AG08395 (cell line): ENCODE measurements around the gene TACR1.
"Not testable (repeated sequence)": the region's sequence is repeated elsewhere in the genome, so short reads cannot be mapped to it uniquely, and the experiment has no call there.

ENCODE experiments used
- DNase-seq: peaks from one replicate; pipeline ENCODE4 v3.0.0; 2012; ENCODE audit warnings: mixed read lengths, low spot score

TACR1 gene

DNA sequence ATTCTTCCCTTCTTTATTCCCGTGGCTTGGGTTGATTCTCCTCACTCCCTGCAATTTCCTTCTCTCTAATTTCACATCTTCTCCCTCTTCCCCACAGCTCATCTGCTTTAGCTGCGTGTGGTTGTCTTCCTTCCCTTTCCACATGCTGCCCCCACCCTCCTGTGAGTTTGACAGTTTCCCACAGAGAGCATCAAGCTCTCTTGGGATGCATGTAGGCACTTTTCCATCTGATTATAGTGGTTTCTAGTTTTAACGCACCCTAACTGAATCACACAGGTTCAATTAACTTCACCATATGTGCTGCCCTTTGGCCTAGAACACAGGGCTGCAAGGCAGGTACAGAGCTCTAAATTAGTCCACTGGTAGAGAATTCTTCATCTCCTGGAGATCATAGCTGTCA, 110.5 kb downstream of the TACR1 start:
- no peak for DNase-seq

- peak; percentile 39 for DNase-seq
Measured at GRCh38 chr2:75087736-75088135, 111.6 kb downstream of the TACR1 start.

- peak; percentile 8 for DNase-seq
Measured at GRCh38 chr2:75079575-75079974, 119.7 kb downstream of the TACR1 start.

- no peak for DNase-seq
Measured at GRCh38 chr2:75077909-75078308, 121.4 kb downstream of the TACR1 start.

GRCh38 chr2:75076088-75076487, 123.2 kb downstream of the TACR1 start:
- DNase-seq: no peak

DNA sequence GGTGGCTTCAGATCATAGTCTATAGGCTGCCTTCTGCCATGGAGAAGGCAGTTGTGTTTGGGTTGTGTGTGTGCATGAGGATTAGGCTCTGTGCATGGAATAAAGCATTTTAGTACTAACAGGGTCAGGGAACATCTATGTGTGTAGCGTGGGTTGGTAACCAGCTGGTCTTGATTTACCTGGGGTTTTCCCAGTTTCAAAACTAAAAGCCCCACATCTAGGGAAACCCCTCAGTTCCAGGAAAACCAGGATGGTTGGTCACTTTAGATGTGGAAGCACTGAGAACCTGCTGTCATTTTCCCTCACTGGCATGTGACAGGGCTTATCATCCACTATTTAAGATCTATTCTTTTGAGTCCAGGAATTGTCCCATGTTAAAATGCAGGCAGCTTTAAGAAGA, 124.6 kb downstream of the TACR1 start:
- no peak for DNase-seq

GRCh38 chr2:75074228-75074627, 125.1 kb downstream of the TACR1 start:
- no peak for DNase-seq

- no peak for DNase-seq
Measured at GRCh38 chr2:75071766-75072165, 127.6 kb downstream of the TACR1 start.

GRCh38 chr2:75068546-75068945, 130.8 kb downstream of the TACR1 start:
- DNase-seq: no peak

- no peak for DNase-seq
Measured at GRCh38 chr2:75067506-75067905, 131.8 kb downstream of the TACR1 start.

GRCh38 chr2:75066121-75066902, 133.0 kb downstream of the TACR1 start:
- DNase-seq: no peak

GRCh38 chr2:75065402-75066008, 133.8 kb downstream of the TACR1 start:
- DNase-seq: peak; percentile 22

DNA sequence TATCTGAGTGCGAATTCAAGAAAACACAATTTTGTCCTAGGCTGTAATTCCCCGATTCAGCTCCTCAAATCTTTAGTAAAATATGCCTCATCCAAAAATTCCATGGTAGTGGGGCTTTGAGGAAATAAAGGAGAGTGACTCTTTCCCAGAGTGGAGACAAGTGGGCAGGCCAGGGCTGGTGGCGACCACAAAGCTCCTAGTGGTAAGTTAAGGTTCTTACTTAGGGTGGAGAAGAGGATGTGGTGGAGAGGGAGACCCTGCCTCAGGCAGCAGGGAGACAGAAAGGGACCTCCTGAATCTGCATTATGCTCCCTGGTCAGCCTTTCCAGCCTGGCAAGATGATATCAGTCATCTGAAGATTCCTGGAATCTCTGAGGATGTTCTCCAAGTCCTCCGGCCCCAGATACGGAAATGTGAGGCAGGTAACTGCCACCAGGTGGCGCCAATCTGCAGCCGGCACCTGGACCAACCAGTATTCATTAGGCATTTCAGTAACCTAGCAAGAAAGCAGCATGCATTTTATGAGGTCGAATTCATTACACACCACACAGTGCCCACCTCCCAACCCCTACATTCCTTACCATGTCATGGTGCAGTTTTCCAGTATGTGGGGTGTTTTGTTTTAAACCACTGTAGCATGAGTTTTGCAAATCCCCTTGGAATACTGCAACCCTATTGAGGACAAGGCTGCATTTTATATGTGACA, 134.5 kb downstream of the TACR1 start:
- DNase-seq: peak; percentile 50

- DNase-seq: no peak
Measured at GRCh38 chr2:75063906-75064305, 135.4 kb downstream of the TACR1 start.

DNA sequence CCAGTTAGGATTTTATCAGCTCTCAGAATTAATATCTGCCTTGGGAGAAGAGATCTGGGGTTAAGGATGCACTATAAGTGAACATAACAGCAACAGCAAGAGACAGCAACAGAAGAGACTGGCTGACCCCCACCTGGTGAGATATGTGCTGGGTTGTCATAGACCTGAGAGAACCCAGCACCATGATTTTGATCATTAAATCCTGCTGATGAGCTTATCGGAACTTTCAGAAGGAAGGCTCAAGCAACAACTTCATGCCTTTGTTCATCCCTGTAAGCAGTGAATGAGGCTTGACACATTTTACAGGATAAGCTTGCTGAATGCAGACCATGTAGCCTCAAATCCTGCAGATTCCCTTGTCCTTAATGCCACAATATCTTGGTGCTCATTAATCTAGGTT, 140.9 kb downstream of the TACR1 start:
- no peak for DNase-seq

GRCh38 chr2:75057150-75057549, 142.2 kb downstream of the TACR1 start:
- not testable (repeated sequence) for DNase-seq

GRCh38 chr2:75055820-75056675, 143.3 kb downstream of the TACR1 start:
- DNase-seq: peak; percentile 63

DNA sequence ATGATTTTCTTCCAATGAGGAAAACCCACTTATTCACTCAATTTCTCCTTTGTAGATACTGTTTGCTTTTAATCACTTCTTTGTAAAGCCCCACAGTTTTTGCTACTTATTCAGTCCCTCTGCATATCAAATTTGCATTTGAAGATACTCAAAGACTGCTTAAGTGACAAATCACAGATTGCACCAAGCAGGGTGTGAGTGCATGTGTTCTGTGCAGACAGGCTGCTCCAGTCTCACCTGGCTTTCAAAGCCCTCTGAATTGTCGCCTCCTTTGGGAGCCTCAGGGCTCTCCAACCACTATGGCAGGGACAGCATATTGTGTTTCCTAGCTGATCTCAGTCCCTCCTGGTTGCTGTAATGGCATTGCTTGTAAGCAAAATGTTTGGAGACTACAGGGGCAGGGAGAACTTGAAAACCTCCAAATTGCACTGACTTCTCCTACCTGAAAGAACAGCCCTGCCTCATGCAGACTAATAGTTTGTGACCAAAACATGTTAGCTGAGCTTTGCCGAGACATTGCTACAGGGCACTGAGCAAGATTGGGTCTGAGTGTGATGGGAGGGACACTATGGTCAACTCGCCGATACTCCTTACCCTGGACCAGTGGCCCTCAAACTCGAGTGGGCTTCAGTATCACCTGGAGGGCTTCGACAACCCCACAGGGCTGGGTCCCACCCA, 144.0 kb downstream of the TACR1 start:
- no peak for DNase-seq

DNA sequence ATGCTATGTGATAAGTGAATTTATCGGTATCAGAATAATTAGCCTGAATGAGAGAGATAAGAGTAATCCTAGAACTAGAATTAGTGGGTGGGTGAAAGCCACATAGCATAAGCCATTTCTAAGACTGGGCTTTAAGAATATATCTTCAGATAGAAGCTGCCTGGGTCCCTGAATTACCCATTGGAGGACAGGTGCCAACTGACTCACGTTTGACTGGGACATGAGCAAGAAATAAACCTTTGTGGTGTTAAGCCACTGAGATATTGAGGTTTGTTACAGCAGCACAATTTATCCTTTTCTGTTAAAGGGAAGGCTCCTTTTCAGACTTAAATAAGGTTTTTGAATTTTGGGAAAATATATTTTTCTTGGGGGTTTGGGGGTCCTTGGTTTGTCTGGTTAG, 145.0 kb downstream of the TACR1 start:
- DNase-seq: no peak

- peak; percentile 19 for DNase-seq
Measured at GRCh38 chr2:75053484-75054112, 145.7 kb downstream of the TACR1 start.

GRCh38 chr2:75047992-75048625, 151.2 kb downstream of the TACR1 start:
- peak; percentile 87 for DNase-seq
